ENCODE data around the gene EIF3K.

The EIF3K gene

DNA sequence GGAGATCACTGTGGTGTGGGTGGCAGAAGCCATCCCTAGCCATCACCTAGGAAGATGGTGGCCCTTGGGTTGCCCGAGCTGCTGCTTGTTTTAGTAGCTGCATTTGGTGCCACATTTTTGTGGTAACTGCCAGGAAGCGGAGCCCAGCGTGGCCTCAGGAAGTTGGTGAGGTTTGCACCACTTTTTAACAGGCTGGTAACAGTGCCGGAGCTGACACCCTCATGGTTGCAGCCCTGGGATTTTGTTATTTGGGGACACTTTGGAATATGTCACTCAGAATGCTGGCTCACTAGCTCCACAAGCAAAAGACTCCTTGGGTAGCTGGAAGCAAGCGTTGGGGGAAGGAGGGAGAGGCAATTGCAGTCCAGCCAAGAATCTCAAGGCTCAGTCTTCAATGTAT lies 50.6 kb downstream of the EIF3K start:
- no peak for DNase-seq

- no peak for DNase-seq
These were observed 52.0 kb downstream of the EIF3K start for GRCh38 chr19:38670921-38671398.

DNA sequence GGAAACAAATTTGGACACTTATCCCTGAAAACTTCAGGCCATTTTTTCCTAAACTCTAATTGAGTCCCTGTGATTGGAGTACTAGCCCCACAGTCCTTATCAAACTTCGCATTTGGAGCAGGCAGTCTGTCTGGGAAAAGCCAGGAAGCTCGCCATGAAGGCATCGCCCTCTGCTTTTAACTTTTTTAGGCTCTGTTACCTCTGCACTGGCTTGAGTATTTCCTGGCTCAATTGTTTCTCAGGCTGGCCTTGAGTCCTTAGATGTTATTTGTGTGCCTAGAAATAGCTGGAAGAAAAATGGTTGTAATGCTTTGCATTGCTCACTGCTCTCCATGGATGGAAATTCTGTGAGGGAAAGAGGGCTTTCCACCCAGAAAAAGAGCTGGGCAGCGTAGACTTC lies 52.7 kb downstream of the EIF3K start:
- DNase-seq = no peak

DNA sequence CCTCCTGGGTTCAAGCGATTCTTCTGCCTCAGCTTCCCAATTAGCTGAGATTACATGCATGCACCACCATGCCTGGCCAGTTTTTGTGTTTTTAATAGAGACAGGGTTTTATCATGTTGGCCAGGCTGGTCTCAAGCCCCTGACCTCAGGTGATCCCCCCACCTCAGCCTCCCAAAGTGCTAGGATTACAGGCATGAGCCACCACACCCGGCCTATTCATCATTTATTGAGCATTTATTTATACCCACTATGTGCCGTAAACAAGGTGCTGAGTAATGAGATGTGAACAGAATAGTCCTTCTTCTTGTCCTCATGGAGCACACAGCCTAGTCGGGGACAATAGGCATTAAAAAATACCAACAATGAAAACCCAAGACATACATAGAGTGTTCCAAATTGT lies 54.0 kb downstream of the EIF3K start:
- DNase-seq = no peak

DNA sequence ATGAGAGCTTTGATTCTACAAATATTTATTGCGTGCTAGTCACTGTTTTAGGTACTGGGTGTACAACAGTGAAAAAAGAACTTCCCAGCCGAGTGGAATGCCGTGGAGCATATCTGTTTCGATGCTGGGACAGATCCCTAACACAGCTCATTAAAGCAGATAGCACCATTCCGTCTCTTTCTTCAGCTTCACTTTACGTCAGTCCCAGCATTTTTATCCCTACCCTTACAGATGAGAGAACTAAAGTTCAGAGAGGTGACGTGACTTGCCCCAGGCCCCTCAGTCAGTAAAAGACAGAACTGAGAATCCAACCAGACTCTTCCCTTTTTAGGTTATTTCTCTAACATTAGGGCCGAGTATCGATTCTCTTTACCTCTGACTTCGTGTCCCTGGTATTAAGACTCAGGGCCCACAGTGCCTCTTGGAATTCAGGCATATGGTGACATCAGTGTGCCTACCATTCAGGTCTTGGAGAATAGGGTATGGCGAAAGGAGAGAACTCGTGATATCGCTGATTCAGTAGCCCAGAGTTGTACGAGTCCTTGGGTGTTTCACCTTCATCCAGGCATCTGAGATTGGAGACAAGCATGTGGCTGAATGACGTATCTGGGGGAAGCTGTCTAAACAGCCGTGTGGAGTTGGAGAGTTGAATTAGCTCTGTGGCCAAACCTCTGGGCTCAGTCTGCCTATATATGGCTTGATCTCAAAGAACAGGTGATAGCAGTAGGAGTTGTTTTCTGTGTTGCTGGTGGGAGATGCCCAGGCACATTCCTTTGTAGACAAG lies 55.6 kb downstream of the EIF3K start:
- no peak for DNase-seq

DNA sequence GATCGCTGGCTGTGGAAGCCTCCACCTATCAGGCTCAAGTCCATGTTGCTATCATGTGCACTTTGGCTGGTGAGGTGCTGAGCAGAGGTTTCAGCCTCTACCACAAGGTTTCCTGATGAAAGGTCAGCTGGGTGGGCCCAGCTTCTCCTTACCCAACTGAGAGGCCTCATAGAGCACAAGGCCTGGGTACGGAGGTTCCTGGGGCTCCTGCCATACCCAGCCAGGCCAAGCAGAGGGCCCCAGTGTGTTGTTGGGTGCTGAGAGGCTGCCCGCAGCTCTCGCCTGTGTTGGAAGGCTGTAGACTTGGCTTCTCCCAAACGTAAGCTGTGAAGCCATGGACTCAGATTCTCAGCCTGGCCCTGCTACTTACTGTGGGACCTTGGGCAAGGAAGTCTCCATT lies 56.6 kb downstream of the EIF3K start:
- DNase-seq = no peak

DNA sequence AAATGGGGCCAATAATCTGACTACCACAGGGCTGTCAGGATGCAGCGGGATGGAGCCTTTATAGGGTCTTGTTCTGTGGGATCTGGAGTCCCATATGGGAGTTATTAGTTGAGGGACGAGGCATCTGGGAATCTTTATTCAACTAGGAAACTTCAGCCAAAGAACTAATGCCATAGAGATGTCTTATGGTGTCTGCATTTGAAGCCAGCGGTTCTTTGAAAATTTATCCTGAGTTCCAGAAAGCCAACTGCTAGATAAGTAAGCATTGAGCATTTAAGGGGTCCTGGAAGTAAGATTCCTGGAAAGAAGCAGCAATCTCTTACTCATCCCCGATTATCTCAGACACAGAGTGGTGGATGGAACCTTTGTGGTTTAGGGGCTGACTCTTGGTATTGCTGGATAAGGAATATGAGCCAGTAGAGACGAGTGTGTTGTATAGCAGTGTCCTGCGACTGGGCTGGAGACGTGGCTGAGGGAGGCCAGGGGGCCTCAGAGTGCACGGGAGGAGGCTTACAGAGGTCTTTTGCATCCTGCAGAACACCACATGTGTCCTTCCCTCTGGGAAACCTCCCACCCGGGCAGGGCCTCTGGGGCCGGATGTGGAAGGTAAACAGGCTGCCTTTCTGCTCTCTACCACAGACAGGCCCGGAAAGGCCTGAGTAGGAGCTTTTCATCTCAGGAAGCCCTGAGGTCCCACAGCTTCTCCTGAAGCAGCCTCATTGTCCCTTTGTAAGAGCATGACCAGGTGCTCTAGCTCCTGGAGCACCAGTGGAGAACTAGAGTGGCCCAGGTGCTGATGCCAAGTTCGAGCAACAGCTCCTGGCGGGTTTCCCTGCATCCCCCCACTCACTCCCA lies 57.3 kb downstream of the EIF3K start:
- DNase-seq = no peak

- no peak for DNase-seq
These were observed 58.1 kb downstream of the EIF3K start for GRCh38 chr19:38676878-38677646.

DNA sequence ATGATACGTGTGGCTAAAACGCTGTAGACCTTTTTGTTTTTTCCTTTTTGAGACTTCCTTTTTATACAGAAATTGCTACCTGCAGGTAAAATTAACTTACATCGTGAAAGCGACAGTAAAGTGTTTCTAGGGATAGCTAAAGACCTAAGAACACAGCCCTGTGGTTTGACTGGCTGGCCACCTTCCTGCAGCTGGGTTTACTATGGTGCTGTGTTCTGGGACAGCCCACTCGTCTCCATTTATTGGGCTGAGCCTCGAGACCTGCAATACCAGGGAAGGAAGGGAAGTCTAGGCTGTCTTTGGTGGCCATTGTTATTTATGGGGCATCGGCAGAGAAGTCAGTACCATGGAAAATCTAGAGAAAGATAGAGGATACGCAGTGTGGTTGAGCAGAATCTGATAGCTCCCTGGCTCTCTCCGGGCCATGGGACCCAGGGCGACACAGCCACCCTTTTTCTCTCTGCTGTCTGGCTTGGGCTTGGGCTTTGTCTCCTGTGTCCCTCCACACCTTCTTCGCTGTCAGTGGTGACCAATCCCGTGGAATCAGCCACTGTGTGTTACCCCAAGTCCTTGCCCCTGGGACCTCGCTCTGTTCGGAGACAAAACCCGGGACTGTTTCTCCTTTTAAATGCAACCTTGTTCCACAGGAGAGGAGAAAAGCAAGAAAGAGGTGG lies 59.4 kb downstream of the EIF3K start:
- DNase-seq = no peak

DNA sequence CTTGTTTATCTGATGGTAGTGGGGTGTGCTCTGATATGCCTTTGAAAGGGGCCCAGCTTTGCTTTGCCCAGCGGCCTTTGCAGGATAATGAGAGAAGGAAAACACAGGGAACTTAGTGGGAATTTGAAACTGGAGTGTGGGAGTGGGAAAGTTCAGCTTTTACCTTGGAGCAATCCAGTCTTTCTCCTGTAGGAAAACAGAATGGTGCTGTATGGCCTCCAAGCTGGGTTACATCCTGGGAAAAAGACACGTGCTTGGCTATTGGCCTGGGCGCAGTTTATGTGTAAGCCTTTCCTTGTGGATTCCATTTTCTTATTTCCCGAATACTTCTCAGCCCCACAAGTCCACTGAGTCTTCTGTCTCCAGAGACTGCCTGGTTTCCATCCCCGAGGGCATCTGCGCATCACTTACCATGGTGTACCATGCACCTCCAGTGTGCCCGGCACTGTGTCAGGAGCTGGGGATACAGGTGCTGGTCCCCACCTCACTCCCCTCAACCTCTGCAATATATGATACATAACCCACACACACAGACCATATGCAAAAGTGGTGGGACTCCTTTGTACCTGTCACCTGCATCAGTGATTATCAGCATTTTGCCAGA lies 60.0 kb downstream of the EIF3K start:
- no peak for DNase-seq

DNA sequence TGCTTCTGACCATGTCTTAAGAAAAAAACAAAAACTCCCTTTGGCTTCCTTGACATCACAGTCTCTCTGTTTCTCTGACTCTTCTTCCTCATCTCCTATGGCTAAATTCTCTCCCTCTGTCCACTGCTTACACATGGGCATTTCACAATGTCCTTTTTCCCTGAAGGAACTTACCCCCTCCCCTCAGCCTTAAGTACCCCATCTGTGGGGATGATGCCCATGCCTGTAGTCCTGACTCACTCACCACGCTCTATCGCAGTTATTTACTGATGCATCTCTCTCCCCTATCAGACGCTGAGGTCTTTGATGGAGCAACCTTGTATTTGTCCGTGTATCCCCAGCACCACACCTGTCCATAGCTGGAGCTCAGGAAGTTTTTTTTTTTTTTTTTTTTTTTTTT lies 60.9 kb downstream of the EIF3K start:
- no peak for DNase-seq

GRCh38 chr19:38682195-38682867 lies 63.3 kb downstream of the EIF3K start:
- DNase-seq = no peak

- DNase-seq = no peak
These were observed 63.9 kb downstream of the EIF3K start for GRCh38 chr19:38682872-38683392.

- peak; percentile 30 for DNase-seq
These were observed 64.5 kb downstream of the EIF3K start for GRCh38 chr19:38683393-38684077.

GRCh38 chr19:38684078-38684861 lies 65.3 kb downstream of the EIF3K start:
- DNase-seq = no peak

GRCh38 chr19:38684862-38685665 lies 66.1 kb downstream of the EIF3K start:
- DNase-seq = no peak

DNA sequence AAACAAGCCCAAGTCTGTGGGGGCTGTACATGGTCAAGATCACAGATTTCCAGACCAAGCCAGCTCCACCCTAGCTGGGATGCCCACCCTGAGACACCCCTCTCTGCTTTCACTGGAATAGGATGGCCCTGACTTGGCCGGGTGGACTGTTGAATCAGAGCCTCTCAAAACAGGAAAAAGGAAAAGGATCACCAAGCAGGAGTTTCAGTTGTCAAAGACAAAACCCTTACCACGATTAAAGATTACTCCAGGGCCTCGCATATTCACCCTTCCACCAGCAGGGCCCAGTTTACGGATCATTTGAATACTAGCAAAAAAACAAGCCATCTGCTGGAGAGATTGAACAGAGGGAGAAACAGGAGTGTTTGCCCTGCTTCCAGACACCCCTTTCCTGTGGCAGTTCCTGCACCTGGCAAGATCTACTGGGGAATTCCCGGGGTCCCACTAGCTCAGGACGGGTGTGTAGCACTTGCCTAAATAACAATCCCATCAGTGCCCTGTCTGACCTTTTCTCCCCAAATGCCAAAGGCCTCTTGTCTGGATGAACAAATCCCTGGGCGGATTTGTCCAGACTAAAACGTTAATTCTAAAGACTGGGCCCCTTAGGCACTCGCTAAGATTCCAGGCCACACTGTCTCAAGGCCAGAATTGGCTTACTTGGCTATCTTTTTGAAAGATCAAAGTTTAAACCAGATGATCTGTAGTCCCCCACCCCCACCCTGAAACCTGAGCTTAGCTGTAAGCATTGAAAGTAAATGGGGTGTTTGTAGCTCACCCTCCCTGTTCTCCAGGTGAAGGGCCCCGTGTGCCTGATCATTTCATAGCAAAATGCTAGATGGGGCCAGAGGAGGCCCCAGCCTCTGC lies 66.9 kb downstream of the EIF3K start:
- no peak for DNase-seq

GRCh38 chr19:38686530-38686888 lies 67.5 kb downstream of the EIF3K start:
- DNase-seq = no peak
